Suppressor macrophage treated with lipopolysaccharide for 4 hours (primary cell): ENCODE data around the gene SYCN.

Source experiments
- DNase-seq: peaks from one replicate; pipeline ENCODE4 v3.0.0-alpha.2; 2020

The SYCN gene

DNA sequence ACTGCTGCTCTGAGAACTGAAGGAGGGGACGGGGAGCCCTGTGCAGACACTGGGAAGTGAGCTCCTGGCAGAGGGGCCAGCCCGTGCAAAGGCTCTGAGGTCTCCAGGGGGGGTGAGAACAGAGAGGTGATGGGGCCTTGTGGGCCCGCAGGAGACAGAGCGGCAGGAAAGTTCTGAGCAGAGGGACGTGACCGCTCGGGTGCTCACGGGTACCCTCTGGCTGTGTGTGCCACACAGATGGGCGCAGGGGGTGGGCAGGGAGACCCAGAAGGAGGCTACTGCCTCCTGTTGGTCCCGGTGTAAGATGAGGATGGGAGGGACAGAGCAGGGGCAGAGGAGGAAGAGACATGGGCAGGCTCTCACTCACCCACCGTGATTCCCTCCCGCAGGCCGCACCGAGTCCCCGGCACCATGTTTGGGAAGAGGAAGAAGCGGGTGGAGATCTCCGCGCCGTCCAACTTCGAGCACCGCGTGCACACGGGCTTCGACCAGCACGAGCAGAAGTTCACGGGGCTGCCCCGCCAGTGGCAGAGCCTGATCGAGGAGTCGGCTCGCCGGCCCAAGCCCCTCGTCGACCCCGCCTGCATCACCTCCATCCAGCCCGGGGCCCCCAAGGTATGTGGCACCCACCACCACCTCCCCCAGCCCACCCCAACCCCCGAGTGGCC, 34.8 kb downstream of the SYCN start:
- DNase-seq: no peak

DNA sequence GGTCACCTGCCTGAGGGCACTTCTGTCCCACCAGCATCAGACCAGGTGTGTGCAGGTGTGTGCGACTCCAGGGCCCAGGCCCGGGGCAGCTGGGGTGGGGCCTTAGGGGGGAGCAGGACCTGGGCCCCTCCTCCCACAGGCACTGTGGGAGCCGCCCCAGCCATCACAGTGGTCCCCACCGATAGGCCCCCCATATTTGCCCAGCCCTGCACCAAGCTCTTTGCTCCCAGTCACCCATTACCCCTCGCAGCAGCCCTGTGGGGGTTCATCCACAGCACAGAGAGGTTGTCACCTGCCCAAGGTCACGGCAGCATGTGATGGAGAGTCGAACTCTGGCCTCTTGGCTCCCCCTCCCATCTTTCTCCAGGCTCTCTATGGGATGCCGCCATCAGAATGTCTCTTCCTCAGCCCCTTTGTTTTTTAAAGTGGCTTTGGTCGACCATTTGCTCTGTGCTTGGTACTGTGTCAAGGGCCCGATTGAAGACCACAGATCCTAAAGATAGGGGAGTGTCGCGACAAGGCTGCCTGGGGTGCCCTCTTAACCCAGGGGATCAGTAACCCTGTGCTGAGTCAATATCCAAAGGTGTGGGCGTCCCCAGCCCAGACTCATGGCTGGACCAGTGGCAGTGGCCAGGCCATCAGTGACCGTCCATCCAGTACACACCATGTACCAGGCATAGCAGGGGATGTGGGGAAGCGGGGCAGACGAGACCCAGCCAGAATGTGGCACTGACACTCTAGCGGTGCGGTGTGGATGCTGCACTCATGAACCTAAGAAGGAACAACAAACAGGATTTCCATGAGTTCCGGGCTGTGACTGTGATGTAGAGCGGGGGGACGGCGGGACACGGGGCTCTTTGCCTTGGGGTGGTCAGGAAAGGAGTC, 35.6 kb downstream of the SYCN start:
- no peak for DNase-seq

DNA sequence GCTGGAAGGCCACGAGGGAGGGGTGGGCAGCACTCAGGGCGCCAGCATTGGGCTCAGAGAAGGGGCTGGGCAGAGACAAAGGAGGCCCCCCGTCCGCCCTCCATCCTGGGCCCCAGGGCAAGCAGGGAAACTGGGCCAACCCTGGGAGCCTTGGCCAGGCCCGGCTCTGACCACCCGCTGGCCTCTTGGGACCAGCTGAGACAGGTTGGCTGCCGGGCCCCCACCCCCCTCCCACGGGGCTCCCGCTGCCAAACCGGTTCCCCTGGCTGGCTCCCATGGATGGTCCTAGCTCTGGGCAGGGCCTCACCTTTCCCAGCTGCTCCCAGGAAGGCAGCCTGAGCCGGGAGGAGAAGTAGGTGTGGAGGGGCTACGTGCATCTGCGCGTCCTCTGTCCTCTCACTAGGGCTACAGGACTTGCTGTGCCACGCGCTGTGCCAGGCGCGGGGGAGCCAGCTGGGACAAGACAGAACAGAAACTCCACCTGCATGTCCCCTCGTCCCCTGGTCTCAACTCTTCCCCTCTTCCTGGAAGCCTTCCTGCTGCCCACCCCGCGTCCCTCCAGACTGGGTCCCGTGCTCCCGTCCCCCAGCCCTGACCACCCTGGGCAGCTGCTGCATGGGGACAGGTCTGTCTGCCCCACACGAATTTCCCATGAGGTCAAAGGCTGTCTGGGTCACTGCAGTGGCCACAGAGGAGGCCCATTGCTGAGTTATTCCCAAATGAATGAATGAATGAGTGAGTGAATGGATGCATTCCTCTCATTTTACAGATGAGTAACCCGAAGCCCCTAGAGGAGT, 36.4 kb downstream of the SYCN start:
- DNase-seq: no peak

DNA sequence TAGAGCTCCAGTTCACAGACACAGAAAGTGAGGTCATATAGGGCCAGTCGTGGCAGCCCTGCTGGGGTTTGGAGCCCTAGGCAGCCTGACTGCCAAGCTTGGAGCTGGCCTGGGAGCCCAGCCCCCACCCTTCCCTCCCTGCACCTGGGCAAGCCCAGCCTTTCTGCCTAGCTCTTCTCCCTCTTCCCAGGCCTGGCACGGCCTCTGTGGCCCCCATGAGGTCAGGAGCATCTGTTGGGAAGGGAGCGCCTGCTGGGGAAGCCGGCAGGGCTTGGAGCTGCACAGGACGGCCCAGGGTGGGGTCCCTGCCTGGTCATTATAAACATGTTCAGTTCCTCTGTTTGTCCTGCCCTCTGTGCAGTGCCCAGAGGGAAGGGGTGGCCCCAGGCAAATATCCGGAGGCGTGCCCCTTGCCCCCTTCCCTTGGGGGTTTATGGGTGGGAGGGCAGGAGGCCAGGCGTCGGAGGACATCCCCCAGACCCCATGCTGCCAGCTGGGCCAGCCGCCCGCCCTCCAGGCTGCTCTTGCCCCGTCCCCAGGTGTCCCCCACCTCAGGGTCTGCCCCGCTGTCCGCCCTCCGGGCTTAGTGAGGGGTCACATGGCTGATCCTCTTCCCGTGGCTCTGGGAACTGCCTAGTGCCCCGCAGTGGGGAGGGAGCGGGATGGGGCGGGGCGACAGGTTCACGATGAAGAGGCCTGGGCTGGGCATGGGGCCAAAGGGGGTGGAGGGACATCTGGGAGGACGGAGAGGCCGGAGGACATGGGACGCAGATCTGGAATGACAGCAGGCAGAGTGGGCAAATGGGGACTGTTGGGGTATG, 37.3 kb downstream of the SYCN start:
- no peak for DNase-seq

DNA sequence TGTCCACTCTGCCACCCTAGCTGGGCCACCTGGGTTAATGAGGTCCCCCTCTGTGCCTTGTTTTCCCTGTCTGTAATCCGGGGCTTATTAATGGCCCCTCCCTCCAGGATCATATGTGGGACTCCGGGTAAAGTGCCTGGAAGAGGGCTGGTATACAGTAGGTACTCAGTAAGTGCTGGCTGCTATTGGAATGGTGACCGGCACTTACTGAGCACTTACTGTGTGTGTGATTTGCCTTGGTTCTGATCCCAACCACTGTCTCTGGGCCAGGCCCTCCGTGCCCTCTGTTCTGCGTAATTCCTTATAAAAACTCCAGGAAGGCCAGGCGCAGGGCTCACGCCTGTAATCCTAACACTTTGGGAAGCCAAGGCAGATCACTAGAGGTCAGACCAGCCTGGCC, 38.2 kb downstream of the SYCN start:
- DNase-seq: no peak

DNA sequence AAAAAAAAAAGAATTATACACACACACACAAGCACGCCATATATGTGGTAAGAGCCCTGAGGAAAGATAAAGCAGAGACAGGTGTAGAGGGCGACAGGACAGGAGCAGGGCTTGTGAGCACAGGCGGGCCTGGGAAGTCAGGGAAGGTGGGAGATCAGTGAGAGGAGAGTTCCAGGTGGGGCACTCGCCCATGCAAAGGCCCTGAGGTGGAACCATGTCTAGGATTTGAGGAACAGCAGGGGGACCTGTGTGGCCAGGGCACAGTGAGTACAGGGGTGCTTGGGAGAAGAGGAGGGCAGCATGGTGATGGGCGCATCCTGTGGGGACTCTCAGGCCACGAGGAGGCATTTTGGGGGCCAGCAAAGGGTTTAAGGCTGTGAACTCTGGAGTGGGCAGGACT, 39.8 kb downstream of the SYCN start:
- no peak for DNase-seq

DNA sequence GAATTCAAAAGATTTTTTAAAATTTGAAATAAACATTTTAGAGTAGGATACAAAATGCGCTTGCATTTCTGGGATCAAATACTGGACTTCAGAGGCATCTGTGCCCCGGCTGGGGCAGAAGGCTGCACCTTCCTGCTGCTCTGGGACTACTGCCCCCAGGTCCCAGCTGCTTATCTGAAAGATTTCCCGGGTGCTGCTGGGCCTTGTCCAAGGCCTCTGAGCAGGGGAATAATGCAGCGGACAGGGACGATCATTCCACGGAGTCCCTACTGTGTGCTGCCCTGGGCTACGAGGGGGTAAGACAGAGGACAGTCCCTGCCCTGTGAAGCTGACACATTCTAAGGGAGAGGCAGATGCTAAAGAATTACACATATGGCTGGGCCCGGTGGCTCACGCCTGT, 40.4 kb downstream of the SYCN start:
- no peak for DNase-seq

DNA sequence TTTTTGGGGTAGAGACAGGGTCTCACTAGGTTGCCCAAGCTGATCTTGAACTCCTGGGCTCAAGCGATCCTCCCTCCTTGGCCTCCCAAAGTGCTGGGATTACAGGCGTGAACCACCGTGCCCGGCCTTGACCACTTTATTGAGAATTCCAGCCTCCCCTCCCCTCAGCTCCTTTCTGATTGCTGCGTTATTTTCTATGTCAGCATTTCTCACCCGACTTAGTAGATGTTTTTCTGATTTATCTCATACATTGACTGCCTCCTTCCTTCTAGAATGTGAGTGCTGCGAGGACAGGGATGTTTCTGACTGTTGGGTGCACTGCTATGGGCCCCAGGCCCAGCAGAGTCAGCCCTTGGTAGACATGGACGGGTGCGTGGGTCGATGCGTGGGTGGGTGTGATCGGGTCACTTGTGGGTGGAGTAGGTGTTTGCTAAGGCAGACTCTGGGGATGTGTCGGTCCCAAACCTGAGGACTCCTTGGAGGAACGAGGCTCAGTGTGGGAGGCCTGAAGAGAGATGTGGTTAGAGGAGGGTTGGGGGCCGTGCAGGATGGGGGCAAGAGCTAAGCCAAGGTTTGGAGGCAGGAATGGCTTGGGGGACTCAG, 41.5 kb downstream of the SYCN start:
- no peak for DNase-seq

DNA sequence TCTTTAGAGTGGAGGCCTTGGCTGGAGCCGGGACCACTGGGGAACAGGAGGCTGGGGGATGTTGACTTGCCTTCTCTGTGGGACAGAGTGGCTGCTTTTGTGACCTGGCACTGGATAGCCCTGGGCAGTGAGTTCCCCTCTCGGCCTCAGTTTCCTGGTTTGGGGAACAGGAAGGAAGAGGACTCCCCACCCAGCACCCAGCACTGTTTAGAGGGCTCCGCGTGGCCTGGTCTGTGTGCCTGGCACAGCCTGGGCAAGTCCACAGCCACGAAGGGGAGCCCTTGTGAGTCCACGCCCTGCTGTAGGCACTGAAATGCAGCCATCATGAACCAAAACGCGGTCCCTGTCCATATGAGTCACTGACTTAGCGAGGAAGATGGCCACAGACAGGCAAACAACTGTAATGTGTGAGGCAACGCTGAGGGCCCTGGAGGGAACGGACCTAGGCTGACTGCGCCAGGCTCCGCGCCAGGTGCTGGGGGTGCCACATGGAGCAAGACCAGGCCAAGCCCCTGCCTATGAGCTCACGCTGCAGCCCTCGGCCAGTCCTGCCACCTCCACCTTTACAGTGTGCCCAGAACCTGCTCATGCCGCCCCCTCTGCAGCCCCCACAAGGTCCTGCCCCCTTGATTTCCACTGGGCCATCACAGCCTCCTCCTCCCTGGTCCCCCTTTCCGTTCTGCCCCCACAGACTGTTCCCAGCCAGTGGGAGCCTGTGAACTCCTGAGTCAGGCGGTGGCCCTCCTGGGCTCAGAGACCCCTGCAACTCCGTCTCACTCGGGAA, 43.0 kb downstream of the SYCN start:
- DNase-seq: no peak

DNA sequence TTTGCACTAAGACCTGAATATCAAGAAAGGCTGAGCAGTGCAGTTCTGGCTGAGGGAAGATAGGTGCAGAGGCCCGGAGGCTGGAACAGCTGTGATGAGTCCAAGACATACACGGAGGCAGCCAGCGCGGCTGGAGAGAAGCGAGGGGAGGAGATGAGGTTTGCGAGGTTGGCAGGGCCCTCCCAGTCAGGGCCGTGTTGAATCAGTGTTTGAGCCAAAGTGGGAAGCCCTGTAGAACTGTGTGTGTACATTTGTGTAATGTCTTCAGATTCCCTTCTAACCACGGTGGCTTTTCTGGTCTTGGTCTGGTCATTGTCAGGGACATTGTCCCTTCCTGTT, 43.6 kb downstream of the SYCN start:
- DNase-seq: no peak

DNA sequence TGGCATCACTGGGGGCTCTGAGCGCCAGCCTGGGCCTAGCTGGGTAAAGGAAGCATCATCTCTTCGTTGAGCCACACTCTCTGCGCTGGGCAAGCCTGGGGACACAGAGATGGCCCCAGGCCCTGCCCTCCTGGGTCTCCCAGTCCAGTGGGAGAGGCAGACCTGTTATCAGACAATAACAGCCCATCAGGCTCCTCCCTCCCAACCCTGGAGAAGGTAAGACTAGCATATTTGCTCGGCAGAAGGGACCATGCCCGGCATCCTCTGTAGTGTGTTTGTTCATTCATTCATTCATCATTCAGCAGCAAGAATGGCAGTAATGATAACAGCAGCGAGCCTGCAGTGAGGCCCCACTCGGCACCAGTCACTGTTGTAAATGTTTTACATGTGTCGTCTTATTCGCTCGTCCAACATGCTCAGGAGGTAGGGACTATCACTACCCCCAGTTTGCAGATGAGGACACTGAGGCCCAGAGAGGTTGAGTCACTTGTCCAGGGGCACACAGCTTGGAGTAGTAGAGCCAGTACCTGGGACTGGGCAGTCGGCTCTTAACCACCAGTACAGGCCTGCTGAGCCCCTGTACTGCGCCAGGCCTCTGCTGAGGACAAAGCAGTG, 45.3 kb downstream of the SYCN start:
- no peak for DNase-seq

DNA sequence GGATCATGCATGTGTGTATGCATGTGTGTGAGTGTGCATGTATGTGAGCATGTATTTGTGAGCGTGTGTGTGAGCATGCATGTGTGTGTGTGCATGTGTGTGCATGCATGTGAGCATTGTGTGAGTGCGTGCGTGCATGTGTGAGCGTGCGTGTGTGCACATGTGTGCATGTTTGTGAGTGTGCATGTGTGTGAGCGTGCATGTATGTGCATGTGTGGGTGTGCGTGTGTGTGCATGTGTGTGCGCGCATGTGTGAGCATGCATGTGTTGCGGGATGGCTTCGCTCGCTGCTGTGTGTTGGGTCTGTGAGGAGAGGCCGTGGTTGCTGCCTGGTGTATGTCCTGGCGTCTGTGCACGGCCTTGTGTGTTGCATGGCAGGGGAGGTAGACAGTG, 46.1 kb downstream of the SYCN start:
- no peak for DNase-seq

DNA sequence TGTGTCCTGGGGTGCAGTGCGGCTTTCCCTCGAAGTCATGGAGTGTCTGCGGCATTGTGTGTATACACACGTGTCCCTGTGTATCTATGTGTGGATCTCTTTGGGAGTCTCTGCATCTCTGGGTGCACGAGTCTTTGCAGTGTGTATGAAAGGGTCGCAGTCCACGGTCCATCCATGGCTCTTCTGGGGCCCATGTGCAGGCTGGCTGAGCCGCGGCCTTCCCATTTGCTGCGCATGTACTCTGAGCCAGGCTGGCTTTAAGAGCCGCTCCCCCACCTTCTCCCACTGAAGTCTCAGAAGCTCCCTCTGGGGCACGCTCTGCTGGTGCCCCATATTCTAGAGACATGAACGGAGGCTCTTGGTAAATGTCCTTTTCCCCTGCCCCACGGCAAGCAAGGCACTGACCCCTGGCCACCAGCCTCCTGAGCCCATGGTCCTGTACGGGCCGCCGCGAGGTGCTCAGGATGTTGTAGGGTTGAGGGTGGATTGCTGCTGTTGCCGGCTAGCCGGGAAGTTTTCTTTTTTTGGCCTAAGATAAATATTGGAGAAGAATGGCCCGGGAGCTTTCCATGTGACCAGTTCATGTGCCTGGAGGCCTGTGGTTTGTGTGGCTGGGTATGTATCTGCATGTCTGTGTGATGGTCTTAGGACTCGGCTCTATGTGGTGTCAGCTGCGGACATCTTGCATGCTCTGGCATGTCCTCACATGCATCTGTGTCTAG, 46.6 kb downstream of the SYCN start:
- no peak for DNase-seq

DNA sequence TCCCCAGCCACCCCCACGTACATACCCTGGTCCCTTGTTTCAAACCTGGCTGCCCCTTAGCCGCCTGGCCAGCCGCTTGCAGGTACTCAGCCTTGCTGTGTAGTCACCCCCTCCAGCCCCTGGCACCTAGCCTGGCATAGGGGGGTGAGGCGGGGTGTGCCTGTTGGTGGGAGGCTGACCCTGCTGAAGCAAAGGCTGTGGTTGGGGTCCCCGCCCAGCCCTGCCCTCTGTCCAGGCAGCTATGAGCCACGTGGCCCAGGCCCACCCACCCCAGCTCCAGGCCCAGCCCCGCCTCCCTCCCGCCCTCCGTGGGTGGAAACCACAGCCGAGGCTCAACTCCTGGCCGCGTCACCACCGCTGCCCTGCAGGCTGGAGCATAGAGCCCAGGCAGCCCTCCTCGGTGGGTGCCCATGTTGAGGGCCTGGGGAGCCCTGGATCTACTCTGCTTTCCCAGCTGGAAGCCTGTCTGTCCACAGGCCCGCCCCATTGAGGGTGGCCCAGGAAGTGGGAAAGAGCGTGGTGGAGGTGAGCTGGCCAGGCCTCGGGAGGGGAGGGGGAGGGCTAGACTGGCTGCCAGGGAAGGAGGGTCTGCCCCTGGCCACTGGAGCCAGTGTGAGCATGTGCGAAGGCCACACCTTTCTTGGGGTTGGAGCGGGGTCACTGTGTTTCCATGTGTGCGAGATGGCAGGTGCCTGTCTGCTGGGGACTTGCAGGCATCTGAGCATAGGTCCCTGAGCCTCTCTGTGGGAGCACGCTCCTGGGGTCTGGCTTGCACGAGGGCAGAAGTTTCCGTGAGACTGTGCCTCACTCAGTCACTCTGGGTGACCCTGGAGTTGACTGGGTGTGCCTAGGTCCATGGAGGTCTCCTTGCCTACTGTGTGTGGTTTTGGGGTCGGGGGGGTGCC, 47.5 kb downstream of the SYCN start:
- no peak for DNase-seq

DNA sequence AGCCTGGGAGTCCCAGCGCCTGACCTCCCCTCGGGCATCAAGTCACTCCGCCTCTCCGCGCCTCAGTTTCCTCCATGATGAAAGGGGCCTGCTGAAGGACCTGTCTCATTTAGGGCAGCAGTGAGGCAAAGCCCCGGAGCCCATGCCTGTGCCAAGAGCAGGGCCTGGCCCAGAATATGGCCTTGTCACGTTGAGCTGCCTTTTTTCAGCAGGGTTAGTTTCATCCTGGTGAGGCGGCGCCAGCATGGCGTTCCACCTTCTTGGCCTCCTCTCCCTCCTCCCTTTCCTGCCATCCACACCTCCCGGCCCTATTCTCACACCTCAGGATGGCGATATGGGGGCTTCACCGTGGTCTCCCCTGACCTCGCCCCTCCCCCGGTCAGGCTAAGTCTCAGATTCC, 48.3 kb downstream of the SYCN start:
- DNase-seq: no peak

DNA sequence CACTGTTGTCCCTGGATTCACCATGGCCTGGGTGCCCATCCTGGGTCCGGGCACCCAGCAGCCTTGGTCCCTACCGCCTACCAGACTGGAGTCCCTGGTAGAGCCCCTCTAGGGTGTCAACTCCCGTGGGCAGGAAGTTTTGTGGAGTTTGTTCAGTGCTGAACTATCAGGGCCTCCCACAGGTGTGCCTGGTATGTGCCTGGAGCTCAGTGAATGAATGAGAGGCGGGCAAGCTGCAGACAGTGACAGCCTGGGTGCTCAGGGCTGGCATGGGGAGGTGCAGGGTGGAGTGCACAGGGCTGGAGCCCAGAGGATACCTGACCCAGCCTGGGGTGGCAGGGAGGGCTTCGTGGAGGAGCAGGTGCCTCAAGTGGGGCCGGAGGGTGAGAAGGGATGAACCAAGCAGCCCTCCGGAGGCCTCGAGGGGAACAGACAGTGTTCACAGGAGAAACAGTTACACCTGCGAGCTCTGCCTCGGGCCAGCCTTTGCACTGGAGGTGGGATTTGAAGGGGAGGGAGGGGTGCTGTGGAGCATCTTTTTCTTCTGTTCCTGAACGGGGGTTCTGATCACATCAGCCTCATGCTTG, 48.9 kb downstream of the SYCN start:
- DNase-seq: no peak

DNA sequence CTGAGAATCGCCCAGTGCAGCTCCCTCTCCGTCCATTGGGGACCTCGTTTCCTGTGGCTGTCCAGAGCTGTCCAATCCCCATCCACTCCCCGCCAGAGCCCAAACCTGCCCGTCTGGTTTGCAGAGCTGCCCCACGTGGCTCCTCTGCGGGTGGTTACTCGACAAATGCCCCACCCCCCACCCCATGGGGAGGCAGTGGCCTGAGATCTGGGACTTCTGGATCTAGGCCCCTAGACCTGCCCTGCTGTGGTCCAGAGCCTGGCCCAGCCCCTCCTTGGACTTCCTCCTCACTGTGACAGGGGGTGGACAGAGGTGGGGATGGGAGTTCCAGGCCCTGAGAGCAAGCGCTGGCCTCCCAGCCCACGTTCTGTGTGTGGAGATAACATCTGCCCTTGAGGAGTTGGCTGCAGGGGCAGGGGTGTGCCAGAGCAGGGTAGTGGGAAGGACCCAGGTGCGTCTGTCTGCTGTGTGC, 49.4 kb downstream of the SYCN start:
- no peak for DNase-seq

DNA sequence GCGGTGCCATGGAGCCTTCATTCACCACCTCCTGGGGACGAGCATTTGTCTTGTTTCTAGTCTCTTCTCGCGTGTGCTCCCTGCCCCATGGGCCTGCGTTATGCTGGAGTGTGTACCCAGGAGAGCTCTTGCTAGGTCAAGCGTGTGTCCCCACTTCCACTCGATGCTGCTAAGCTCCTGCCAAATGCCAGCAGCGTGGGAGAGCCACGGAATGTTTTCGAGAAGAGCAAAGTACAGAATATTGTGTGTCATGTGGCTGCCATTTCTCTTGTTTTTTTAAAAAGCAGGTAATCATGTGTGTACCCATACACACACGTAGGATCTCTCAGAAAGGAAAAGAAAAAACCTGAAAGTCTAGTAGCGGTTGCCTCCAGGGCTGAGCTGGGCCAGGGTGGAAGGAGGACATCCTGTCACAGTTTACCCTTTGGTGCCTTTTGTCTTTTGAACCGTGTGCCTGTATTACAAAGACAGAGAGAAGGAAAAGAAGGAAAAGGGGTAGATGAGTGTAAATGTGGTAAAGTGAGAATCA, 49.9 kb downstream of the SYCN start:
- DNase-seq: no peak
